ENCODE measurements around the gene KRT13.

KRT13 gene

DNA sequence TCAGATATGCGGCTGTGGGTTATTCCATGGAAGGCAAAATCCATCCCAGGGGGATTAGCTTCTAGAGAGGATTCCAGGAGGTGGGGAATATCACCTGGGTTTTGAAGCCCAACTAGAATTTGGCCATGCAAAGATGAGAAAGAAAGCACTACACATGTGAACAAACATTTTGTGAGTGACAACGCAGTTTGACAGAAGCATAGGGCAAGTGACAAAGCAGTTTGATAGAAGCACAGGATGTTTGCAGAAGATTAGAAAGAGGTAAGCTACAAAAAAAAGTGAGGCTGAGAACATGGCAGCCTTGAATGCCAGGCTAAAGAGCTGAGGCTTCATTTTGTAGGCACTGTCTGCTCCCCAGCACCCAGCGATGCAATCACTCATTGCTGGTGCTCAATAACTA, 52.3 kb downstream of the KRT13 start:
- no peak for TF ChIP-seq SNAI2 (CRISPR knock-in tag; IDR thresholded peaks at IDR 0.05)
- TF ChIP-seq CSDC2 (CRISPR knock-in tag; IDR thresholded peaks at IDR 0.05) = no peak
- TF ChIP-seq ZFP30 (CRISPR knock-in tag; IDR thresholded peaks at IDR 0.05) = no peak
- TF ChIP-seq, protein P1, sequence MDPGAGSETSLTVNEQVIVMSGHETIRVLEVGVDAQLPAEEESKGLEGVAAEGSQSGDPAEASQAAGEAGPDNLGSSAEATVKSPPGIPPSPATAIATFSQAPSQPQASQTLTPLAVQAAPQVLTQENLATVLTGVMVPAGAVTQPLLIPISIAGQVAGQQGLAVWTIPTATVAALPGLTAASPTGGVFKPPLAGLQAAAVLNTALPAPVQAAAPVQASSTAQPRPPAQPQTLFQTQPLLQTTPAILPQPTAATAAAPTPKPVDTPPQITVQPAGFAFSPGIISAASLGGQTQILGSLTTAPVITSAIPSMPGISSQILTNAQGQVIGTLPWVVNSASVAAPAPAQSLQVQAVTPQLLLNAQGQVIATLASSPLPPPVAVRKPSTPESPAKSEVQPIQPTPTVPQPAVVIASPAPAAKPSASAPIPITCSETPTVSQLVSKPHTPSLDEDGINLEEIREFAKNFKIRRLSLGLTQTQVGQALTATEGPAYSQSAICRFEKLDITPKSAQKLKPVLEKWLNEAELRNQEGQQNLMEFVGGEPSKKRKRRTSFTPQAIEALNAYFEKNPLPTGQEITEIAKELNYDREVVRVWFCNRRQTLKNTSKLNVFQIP (CRISPR knock-in tag; IDR thresholded peaks at IDR 0.05; ENCODE audit: borderline replicate concordance, low read depth) = no peak
- no peak for ATAC-seq

DNA sequence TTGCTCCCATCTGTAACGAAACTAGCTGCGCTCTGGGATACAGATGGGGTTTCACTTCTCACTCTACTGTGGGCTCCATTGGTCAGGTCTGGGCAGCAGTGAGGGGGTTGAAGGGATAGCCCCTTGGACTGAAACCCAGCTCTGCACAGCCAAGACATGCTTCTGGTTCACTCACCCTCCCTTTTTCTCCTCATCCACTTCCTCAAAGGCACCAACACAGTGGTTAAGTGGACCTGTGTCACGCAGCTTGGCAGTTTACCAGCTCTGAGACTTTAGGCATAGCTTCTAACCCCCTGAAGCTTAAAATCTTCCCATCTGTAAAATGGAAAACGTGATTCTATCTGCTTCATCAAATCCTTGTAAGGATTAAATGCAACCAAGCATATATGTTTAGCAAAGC, 53.1 kb downstream of the KRT13 start:
- ATAC-seq = no peak
- no peak for TF ChIP-seq BACH2 (CRISPR knock-in tag; IDR thresholded peaks at IDR 0.05; ENCODE audit: borderline replicate concordance)
- TF ChIP-seq ISL1 (CRISPR knock-in tag; IDR thresholded peaks at IDR 0.05) = no peak
- TF ChIP-seq TCF4 (CRISPR knock-in tag; IDR thresholded peaks at IDR 0.05; ENCODE audit: borderline replicate concordance) = no peak
- TF ChIP-seq SNAI2 (CRISPR knock-in tag; IDR thresholded peaks at IDR 0.05) = no peak
- TF ChIP-seq ZC3H10 (CRISPR knock-in tag; IDR thresholded peaks at IDR 0.05) = no peak
- no peak for TF ChIP-seq TOX (CRISPR knock-in tag; IDR thresholded peaks at IDR 0.05; ENCODE audit: borderline replicate concordance)
- TF ChIP-seq, protein P2, sequence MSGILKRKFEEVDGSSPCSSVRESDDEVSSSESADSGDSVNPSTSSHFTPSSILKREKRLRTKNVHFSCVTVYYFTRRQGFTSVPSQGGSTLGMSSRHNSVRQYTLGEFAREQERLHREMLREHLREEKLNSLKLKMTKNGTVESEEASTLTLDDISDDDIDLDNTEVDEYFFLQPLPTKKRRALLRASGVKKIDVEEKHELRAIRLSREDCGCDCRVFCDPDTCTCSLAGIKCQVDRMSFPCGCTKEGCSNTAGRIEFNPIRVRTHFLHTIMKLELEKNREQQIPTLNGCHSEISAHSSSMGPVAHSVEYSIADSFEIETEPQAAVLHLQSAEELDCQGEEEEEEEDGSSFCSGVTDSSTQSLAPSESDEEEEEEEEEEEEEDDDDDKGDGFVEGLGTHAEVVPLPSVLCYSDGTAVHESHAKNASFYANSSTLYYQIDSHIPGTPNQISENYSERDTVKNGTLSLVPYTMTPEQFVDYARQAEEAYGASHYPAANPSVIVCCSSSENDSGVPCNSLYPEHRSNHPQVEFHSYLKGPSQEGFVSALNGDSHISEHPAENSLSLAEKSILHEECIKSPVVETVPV (CRISPR knock-in tag; IDR thresholded peaks at IDR 0.05) = no peak
- TF ChIP-seq ZNF565 (CRISPR knock-in tag; conservative IDR thresholded peaks at IDR 0.05; ENCODE audit: low read depth) = no peak
- no peak for TF ChIP-seq ESRRG (CRISPR knock-in tag; IDR thresholded peaks at IDR 0.05)
- TF ChIP-seq ZNF8 (CRISPR knock-in tag; IDR thresholded peaks at IDR 0.05) = no peak
- TF ChIP-seq ZNF70 (CRISPR knock-in tag; IDR thresholded peaks at IDR 0.05) = no peak
- no peak for TF ChIP-seq CSDC2 (CRISPR knock-in tag; IDR thresholded peaks at IDR 0.05)
- TF ChIP-seq, protein P3, sequence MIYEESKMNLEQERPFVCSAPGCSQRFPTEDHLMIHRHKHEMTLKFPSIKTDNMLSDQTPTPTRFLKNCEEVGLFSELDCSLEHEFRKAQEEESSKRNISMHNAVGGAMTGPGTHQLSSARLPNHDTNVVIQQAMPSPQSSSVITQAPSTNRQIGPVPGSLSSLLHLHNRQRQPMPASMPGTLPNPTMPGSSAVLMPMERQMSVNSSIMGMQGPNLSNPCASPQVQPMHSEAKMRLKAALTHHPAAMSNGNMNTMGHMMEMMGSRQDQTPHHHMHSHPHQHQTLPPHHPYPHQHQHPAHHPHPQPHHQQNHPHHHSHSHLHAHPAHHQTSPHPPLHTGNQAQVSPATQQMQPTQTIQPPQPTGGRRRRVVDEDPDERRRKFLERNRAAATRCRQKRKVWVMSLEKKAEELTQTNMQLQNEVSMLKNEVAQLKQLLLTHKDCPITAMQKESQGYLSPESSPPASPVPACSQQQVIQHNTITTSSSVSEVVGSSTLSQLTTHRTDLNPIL (CRISPR knock-in tag; IDR thresholded peaks at IDR 0.05; ENCODE audit: low read depth) = no peak

DNA sequence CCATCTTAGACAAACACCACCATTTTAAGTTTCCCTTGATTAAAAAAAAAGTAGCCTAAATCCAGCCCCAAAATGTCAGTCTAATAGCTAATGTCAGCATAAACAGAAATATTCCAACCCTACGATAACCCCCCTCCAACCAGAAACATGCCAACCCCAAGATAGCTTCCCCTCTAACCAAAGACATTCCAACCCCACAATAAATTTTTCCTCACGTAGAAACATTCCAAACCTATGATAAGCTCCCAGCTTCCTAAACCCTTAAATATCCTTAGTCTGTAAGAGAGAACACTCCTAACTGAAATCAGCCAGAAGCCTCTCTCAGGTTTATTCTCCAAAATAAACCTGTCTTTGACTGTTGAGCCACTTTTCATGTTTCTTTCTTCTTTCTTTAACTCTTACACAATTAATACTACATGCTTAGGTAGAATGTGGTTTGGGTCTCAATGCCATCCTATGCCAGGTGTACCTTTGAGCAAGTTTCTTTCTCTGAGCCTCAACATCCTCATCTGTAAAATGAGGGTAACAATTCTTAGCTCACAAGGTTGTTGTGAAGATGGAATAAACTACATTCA, 54.2 kb downstream of the KRT13 start:
- TF ChIP-seq ZFP3 (CRISPR knock-in tag; IDR thresholded peaks at IDR 0.05) (no peak), TOX (CRISPR knock-in tag; IDR thresholded peaks at IDR 0.05; ENCODE audit: borderline replicate concordance) (no peak), OSR1 (CRISPR knock-in tag; IDR thresholded peaks at IDR 0.05) (no peak), ZC3H10 (CRISPR knock-in tag; IDR thresholded peaks at IDR 0.05) (no peak), BACH2 (CRISPR knock-in tag; IDR thresholded peaks at IDR 0.05; ENCODE audit: borderline replicate concordance) (no peak), ARNTL (CRISPR knock-in tag; IDR thresholded peaks at IDR 0.05; ENCODE audit: borderline replicate concordance, low read depth) (no peak)
- TF ChIP-seq, protein P1 (CRISPR knock-in tag; IDR thresholded peaks at IDR 0.05; ENCODE audit: borderline replicate concordance, low read depth) = no peak
- no peak for ATAC-seq
